Endothelial cell of umbilical vein (primary cell): ENCODE measurements around the gene OR13C2.

ENCODE experiments used
- GATA2 ChIP-seq: IDR thresholded peaks from 2 replicates; pipeline ENCODE4 v1.7.0; 2011; ENCODE audit warnings: low read depth, mild to moderate bottlenecking, moderate library complexity, mixed read lengths, low read length; ENCODE audit not compliant: insufficient read length, insufficient read depth
- TF ChIP-seq, protein P1 (sequence below), 2 donors: IDR thresholded peaks; 1 replicate in 1 of 2; 2 replicates in 1 of 2; pipeline ENCODE4 v1.5.1; 2011; ENCODE audit warnings: low read length in 2 of 2, mild to moderate bottlenecking in 2 of 2, moderate library complexity in 2 of 2, control low read depth in 1 of 2, inconsistent platforms in 1 of 2, low read depth in 1 of 2; ENCODE audit not compliant: insufficient read depth in 1 of 2; ENCODE audit errors: extremely low read depth in 1 of 2

DNA sequence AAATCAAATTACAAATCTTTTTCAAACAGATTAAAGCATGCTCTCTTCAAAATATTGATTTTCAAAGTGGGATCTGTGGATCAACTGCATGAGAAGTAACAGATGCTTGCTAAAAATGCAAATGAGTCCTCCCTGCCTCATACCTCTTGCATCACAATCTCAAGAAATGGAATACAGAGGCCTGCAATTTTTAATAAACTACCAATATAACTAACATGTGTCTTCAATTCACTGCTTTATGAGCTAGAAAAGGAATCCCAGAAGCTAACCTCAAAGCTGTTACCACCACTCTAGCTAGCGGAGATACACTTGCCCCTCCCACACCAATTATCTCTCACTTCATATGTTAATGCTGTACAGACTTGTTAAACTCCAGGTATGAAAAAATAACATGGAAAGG is 15.8 kb downstream of the OR13C2 start:
- TF ChIP-seq, protein P1, sequence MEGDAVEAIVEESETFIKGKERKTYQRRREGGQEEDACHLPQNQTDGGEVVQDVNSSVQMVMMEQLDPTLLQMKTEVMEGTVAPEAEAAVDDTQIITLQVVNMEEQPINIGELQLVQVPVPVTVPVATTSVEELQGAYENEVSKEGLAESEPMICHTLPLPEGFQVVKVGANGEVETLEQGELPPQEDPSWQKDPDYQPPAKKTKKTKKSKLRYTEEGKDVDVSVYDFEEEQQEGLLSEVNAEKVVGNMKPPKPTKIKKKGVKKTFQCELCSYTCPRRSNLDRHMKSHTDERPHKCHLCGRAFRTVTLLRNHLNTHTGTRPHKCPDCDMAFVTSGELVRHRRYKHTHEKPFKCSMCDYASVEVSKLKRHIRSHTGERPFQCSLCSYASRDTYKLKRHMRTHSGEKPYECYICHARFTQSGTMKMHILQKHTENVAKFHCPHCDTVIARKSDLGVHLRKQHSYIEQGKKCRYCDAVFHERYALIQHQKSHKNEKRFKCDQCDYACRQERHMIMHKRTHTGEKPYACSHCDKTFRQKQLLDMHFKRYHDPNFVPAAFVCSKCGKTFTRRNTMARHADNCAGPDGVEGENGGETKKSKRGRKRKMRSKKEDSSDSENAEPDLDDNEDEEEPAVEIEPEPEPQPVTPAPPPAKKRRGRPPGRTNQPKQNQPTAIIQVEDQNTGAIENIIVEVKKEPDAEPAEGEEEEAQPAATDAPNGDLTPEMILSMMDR (IDR thresholded peaks at IDR 0.05; ENCODE audit: extremely low read depth in 1 of 2, insufficient read depth in 1 of 2, low read depth in 1 of 2, low read length in 2 of 2), result no peak
- no peak for TF ChIP-seq GATA2
